AG10803 (cell line): Measurements from ENCODE around the gene KDM4B.
A peak's percentile ranks its signal among the peaks of the same experiment; 100 is the strongest.

Experiments
- DNase-seq: peaks from one replicate; pipeline ENCODE4 v3.0.0; 2010; ENCODE audit warnings: low read depth
- H3K4me3 ChIP-seq: 2 replicates; pipeline ENCODE4 v1.5.1; 2011; ENCODE audit warnings: mild to moderate bottlenecking, low read length, control low read depth
- TF ChIP-seq, protein P1 (sequence below): conservative IDR thresholded peaks from 2 replicates; pipeline ENCODE4 v1.5.1; 2011; ENCODE audit warnings: mild to moderate bottlenecking, low read length, control low read depth, inconsistent platforms

KDM4B gene

DNA sequence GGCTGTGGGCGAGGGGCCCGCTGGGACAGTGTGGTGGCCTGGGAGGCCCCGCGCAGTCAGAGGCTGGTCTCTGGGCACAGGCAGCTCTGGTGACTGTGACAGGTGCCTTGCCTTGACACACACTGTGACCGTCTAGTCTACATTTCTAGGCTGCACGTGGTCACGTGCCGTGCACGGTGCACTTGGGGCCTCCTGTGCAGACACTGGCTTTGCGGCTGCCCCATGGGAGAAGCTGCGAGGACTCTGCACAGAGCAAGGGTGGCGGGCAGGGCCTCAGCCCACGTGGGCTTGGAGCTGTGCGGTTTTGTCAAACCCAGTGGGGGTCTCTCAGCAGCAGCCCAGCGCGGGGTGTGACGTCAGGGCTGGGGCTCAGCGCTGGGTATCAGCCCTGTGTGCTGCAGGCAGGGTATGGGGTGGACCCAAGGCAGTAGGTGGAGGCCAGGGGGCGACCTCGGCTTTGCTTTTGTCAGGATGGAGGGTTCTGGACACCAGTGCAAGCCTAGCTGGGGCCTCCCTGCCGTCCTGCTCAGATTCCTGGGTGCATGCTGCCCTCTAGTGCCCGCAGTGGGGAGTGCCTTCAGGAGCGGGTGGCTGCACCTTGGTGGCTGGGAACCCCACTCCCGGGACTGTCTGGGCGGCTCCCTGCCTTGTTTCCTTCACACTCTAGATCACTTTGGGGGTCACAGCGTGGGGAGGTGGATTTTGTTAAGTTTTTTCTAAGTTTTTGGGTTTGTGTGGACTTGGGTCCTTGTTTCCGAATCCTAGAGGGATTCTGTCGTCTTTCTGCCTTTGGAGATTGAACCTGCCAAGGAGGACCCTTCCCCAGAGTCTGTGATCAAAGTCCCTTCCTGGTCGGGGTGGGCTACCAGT is 62.6 kb downstream of the KDM4B start:
- TF ChIP-seq, protein P1, sequence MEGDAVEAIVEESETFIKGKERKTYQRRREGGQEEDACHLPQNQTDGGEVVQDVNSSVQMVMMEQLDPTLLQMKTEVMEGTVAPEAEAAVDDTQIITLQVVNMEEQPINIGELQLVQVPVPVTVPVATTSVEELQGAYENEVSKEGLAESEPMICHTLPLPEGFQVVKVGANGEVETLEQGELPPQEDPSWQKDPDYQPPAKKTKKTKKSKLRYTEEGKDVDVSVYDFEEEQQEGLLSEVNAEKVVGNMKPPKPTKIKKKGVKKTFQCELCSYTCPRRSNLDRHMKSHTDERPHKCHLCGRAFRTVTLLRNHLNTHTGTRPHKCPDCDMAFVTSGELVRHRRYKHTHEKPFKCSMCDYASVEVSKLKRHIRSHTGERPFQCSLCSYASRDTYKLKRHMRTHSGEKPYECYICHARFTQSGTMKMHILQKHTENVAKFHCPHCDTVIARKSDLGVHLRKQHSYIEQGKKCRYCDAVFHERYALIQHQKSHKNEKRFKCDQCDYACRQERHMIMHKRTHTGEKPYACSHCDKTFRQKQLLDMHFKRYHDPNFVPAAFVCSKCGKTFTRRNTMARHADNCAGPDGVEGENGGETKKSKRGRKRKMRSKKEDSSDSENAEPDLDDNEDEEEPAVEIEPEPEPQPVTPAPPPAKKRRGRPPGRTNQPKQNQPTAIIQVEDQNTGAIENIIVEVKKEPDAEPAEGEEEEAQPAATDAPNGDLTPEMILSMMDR, result peak; percentile 92
- no peak overlapping the region for H3K4me3 ChIP-seq
- DNase-seq, result peak; percentile 63

DNA sequence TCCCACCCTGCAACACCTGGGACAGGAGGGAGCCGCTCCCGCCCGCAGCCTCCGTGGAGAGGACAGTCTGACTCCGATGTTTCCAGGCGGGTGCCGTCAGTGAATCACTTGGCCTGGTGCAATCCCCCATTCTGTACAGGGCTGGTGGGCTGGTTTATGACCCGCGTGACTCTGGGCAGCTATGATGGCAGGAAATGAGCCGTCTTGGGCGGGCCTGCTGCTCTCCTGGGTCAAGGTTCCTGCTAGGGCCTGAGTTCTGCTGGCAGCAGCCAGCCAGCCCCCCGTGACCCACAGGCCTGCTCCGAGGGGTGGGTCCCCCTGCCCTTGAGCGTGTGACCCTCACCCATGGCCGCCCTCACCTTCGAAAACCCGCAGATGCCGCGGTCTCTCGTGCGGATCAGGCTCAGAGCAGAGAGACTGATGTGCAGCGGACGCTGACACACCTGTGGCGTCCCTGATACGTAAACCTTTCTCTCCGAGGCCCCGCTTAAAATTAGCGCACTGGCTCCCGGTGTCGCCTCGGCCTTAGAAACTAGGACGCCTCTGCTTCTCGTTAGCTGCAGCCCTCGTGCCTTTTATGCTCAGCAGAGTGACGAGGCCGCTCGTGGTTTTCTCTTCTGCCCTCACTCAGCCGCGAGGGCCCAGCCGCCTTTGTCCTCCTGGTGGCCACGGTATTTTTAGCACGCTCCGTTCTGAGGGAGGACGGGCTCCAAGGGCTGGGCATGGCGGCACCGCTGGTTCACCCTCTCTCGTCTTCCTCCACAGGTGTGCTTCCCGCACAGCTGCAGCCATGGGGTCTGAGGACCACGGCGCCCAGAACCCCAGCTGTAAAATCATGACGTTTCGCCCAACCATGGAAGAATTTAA is 63.4 kb downstream of the KDM4B start:
- no peak for DNase-seq

DNA sequence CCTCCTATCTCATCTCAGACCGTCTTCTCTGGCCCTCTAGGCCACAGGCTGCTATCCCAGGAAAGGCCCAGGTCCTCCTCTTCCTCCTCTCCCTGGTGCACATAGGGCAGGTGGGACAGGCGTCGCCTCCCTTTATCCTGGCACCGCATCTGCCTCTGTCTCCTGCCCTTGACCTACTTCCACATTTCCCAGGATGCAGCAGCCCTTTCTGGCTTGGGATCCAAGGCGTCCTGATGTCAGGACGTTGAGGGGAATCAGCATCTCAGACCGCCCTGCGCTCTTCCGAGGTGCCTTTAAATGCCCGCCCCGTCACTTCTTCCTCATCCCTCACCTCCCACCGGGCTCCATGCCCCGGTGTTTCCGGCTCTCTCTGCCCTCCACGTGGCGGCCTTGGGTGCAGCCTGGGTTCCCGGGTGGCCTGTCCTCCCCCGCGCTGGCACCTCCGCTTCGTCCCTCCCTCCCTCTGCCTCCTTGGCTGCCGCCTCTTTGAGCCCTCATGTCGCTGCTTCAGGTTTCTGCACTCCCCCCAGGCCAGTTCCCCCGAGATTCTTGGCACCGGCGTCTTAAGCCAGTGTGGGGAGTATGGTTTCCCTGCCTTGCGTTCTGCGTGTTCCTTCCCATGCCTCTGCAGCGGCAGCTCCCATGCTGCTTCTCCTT is 66.3 kb downstream of the KDM4B start:
- no peak overlapping the region for H3K4me3 ChIP-seq
- TF ChIP-seq, protein P1, result no peak
- DNase-seq, result no peak

More for the DNA sequence above, 63.4 kb downstream of the KDM4B start:
- TF ChIP-seq, protein P1, result no peak
- H3K4me3 ChIP-seq, result no peak overlapping the region

DNA sequence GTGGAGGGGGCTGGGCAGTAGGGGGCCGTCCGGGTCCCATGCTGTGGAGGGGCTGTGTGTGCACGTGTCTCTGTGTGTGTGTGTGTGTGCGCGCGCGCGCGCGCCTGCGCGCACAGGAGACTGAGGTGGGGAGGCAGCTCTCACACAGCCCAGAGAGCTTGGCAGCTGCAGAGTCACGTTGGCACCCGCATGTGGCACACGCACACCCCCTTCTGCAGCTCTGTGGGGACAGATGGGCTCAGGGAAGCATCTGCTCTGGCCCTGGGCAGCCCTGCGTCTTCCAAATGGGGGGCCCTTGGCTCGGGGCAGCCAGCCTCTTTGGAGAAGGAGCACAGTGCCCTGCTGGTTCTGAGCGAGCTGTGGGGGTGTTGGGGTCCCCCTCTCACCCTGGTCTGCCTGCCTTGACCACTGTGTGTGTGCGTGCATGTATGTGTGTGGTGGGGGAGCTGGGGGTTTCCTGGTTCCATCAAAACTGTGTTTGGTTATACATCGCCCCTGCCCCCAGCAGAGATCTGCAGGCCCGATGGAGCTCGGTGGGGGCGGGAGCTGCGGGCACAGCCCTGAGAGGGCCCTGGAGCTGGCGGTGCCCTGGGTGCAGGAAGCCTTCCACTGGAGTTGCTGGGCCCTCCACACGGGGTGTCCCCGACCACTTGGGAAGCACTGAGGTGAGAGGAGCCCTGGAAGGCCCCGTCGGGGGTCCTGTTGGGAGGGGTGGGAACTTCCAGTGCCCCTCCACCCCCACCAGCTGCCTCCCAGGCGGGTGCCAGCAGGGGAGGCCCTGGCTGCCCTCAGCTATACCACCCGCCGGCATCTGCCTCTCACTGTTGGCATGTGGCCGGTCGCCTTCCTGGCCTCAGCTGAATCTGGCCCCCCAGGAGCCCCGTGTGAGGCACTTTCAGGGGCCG is 67.1 kb downstream of the KDM4B start:
- no peak overlapping the region for H3K4me3 ChIP-seq
- no peak for DNase-seq
- TF ChIP-seq, protein P1, result no peak

DNA sequence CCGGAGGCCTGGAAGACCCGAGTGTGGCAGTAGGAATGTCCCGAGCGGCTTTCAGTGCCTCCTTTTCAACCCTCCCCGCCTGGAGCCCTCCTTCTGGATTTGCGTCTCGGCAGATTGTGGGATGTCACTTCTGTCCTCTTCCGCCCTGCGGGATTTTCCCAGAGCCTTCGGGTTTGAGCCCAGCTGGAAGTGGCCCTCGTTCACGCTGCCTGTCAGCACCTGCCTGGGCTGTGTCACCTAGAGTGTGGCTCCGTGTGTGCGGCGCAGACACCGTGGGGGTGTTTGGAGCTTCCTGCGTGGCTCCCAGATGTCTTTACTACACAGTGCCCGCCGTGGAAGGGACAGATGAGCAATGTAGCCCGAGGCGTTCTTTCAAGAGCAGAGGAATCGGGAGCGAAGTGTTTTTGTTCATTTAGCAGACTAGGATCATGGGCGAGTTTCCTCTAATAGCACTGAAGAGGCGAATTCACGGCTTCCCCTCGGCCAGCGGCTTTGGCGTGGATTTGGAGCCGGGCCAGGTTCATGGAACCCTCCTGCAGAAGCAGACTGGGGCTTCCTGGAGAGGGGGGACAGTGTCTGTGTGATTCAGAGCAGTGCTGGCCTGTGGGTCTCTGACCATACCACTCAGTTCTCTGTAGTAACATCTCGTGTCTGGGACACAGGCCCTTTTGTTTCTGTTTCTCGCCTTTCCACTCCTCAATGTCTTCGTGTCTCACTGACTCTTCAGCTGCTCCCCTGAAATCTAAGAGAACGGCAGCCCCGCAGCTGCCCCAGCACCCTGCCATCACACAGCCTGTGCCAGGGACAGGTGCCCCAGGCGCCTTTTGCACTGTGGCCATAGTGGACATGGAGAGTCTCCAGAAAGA is 68.0 kb downstream of the KDM4B start:
- DNase-seq, result peak; percentile 61
- peak overlapping the region; percentile 22 for H3K4me3 ChIP-seq
- TF ChIP-seq, protein P1, result no peak
